Sigmoid colon (tissue), 7 donors: ENCODE measurements around the gene POGK. TPM values are rescaled to one million over a fixed set of nuclear protein-coding genes. Genes with fewer than 3 reads are reported as not detected.

Source experiments
- DNase-seq: peaks from one replicate; pipeline ENCODE4 v3.0.0-alpha.2; 2019
- H3K27ac ChIP-seq, 4 donors: fragments of 200-600 bp; sonication (generic); one replicate each; pipeline ENCODE4 v1.5.1; 2016 to 2019; ENCODE audit warnings: mild to moderate bottlenecking in 1 of 4
- H3K27me3 ChIP-seq, 3 donors: fragments of 200-600 bp; sonication (generic); one replicate each; pipeline ENCODE4 v1.5.1; 2019; ENCODE audit warnings: mild to moderate bottlenecking in 1 of 3
- H3K36me3 ChIP-seq, 4 donors: fragments of 200-600 bp; sonication (generic); one replicate each; pipeline ENCODE4 v1.5.1; 2016 to 2019
- H3K4me1 ChIP-seq, 4 donors: fragments of 200-600 bp; sonication (generic); one replicate each; pipeline ENCODE4 v1.5.1; 2017 to 2019
- H3K4me3 ChIP-seq, 4 donors: fragments of 200-600 bp; sonication (generic); one replicate each; pipeline ENCODE4 v1.5.1; 2017 to 2019; ENCODE audit warnings: mild to moderate bottlenecking in 2 of 4, moderate library complexity in 1 of 4
- H3K9me3 ChIP-seq, 4 donors: fragments of 200-600 bp in 3 of 4; sonication (generic) in 3 of 4; one replicate each; pipeline versions ENCODE4 v1.5.1 to v1.6.1; 2013 to 2019
- CTCF ChIP-seq, 4 experiments: fragments of 450-650 bp in 3 of 4; fragments of 200-600 bp in 1 of 4; IDR thresholded peaks; one replicate each; pipeline ENCODE4 v1.5.1; 2016 to 2019; ENCODE audit warnings: antibody characterized with exemption in 4 of 4, mild to moderate bottlenecking in 3 of 4, moderate library complexity in 2 of 4
- EP300 ChIP-seq, 4 donors: sonication (generic); formaldehyde crosslinking; IDR thresholded peaks; one replicate each; pipeline ENCODE4 v1.6.1; 2017; ENCODE audit warnings: antibody characterized with exemption in 4 of 4
- POLR2A ChIP-seq, 2 donors: fragments of 450-650 bp; IDR thresholded peaks; one replicate each; pipeline ENCODE4 v1.6.1; 2016; ENCODE audit warnings: antibody characterized with exemption in 2 of 2, mild to moderate bottlenecking in 2 of 2, moderate library complexity in 2 of 2
- POLR2AphosphoS5 ChIP-seq, 4 donors: sonication (generic); formaldehyde crosslinking; IDR thresholded peaks; one replicate each; pipeline ENCODE4 v1.6.1; 2017; ENCODE audit warnings: antibody characterized with exemption in 4 of 4
- WGBS, 2 donors: extraction: QIAGEN DNeasy Blood & Tissue Kit; methylation state at CpG; one replicate each; pipeline ENCODE4 v1.1.7; 2013; 5-methylcytosine and 5-hydroxymethylcytosine counted together
- intact Hi-C: fragments of 100-400 bp; cut with DNase I; formaldehyde crosslinking; loops from one replicate; pipeline ENCODE4 v1.15.1; 2023
- polyA plus RNA-seq, 3 donors: library from polyadenylated mRNA; stranded (reverse); fragments of 200-250 nt; gene quantifications; one replicate each; pipeline ENCODE4 v1.2.3, GENCODE V29; 2013
- total RNA-seq, 4 donors: library from RNA; depleted of rRNA; stranded (reverse); fragments of >200 nt; gene quantifications; one replicate each; pipeline ENCODE4 v1.1.0, GENCODE V29; 2016
- donor health status: healthy with polysubstance abuse.
- donor health status: Bipolar disorder and iron deficiency.
- donor health status: healthy.

Gene POGK
- total and polyA plus RNA-seq, 7 donors, result 6.6 to 23.5 (median 22.2) TPM

GRCh38 chr1:166903232-166903631 is 64.0 kb downstream of the POGK start:
- Histone ChIP-seq H3K4me1 (peaks cover 0 to 52% (median 40%) of the 10 kb centered on the region in 4 donors), H3K9me3 (no peaks in the 10 kb centered on the region), H3K27ac (no peak overlapping the region), H3K36me3 (no peaks in the 10 kb centered on the region), H3K27me3 (no peaks in the 10 kb centered on the region), H3K4me3 (no peak overlapping the region)
- no peak for DNase-seq
- intact Hi-C loops, result loop anchor here (10.0 kb wide), 2 partner anchors 552 to 632 kb away; no protein-coding TSS in a partner anchor
- TF ChIP-seq POLR2A (IDR thresholded peaks at IDR 0.05) (no peak), EP300 (IDR thresholded peaks at IDR 0.05) (no peak), POLR2AphosphoS5 (IDR thresholded peaks at IDR 0.05) (no peak), CTCF (IDR thresholded peaks at IDR 0.05) (no peak)
- WGBS, 2 donors, result 40 to 80% methylated on average over 1 of the region's 1 CpG

GRCh38 chr1:166905136-166905535 is 65.9 kb downstream of the POGK start:
- H3K27me3 ChIP-seq, result no peaks in the 10 kb centered on the region
- no peak overlapping the region for H3K4me3 ChIP-seq
- DNase-seq, result no peak
- no peaks in the 10 kb centered on the region for H3K9me3 ChIP-seq
- H3K27ac ChIP-seq, result peak overlapping the region in 3 of 4 donors; percentile 64 to 84 (median 72)
- 72 to 78% methylated on average over 2 of the region's 2 CpGs for WGBS, 2 donors
- intact Hi-C loops, result loop anchor here (10.0 kb wide), 2 partner anchors 550 to 630 kb away; no protein-coding TSS in a partner anchor
- peaks cover 0 to 52% (median 40%) of the 10 kb centered on the region in 4 donors for H3K4me1 ChIP-seq
- no peaks in the 10 kb centered on the region for H3K36me3 ChIP-seq
- TF ChIP-seq EP300 (IDR thresholded peaks at IDR 0.05), result no peak
- TF ChIP-seq POLR2AphosphoS5 (IDR thresholded peaks at IDR 0.05), result peak in 3 of 4 donors; percentile 43 to 53 (median 49)
- no peak for TF ChIP-seq CTCF (IDR thresholded peaks at IDR 0.05)
- no peak for TF ChIP-seq POLR2A (IDR thresholded peaks at IDR 0.05)

- intact Hi-C loops, result loop anchor here (10.0 kb wide), 2 partner anchors 549 to 629 kb away; no protein-coding TSS in a partner anchor
- no peak for DNase-seq
- Histone ChIP-seq H3K36me3 (no peaks in the 10 kb centered on the region), H3K27ac (peak overlapping the region in 3 of 4 donors; percentile 64 to 84 (median 72)), H3K9me3 (no peaks in the 10 kb centered on the region), H3K4me3 (no peak overlapping the region), H3K27me3 (no peaks in the 10 kb centered on the region), H3K4me1 (peaks cover 0 to 47% (median 37%) of the 10 kb centered on the region in 4 donors)
- TF ChIP-seq POLR2A (IDR thresholded peaks at IDR 0.05) (no peak), CTCF (IDR thresholded peaks at IDR 0.05) (no peak), EP300 (IDR thresholded peaks at IDR 0.05) (no peak), POLR2AphosphoS5 (IDR thresholded peaks at IDR 0.05) (peak in 1 of 4 donors; percentile 25)
- 81 to 83% methylated on average over 3 of the region's 3 CpGs for WGBS, 2 donors
These were observed 66.6 kb downstream of the POGK start for GRCh38 chr1:166905900-166906299.

Other genes with a start within 250 kb of the POGK start
- 10 to 100 TPM in 2 of 4 donors, 1 to 10 TPM in 2; 8.3 to 16.4 (median 11.2) TPM for gene TADA1, start 36.8 kb downstream of the POGK start, total RNA-seq
- 1 to 10 TPM; 7.2 to 9.2 (median 8.2) TPM for gene TADA1, start 36.8 kb downstream of the POGK start, polyA plus RNA-seq
- 10 to 100 TPM in 1 of 4 donors, 1 to 10 TPM in 3; 7.1 to 15.8 (median 8.4) TPM for gene ILDR2, start 136.1 kb downstream of the POGK start, total RNA-seq
- under 1 TPM in 1 of 3 donors, not detected in 2; 0.42 TPM for gene ILDR2, start 136.1 kb downstream of the POGK start, polyA plus RNA-seq
- gene MAEL, start 149.8 kb downstream of the POGK start, total RNA-seq, result 1 to 10 TPM in 3 of 4 donors, under 1 TPM in 1; 0.33 to 1.6 (median 1.1) TPM
- 1 to 10 TPM in 1 of 3 donors, under 1 TPM in 1, not detected in 1; 0.07 to 1.2 TPM for gene MAEL, start 149.8 kb downstream of the POGK start, polyA plus RNA-seq